Spleen (tissue), 11 donors: ENCODE measurements around the gene MFN2. TPM values are rescaled to one million over a fixed set of nuclear protein-coding genes. Genes with fewer than 3 reads are reported as not detected.

ENCODE experiments used
- DNase-seq: peaks from one replicate; pipeline ENCODE4 v3.0.0-alpha.2; 2020
- H3K27ac ChIP-seq, 8 donors: fragments of 200-600 bp; sonication (generic) in 7 of 8; 1 replicate in 4 of 8; 2 replicates in 4 of 8; pipeline versions ENCODE4 v1.5.0 to v1.8.0; 2016 to 2021; ENCODE audit warnings: inconsistent platforms in 4 of 8, mild to moderate bottlenecking in 4 of 8, moderate library complexity in 1 of 8
- H3K27me3 ChIP-seq, 7 donors: fragments of 200-600 bp; sonication (generic) in 6 of 7; replicated peaks in 1 of 7; 1 replicate in 4 of 7; 2 replicates in 3 of 7; pipeline versions ENCODE4 v1.5.0 to v1.8.0; 2016 to 2021; ENCODE audit warnings: inconsistent platforms in 3 of 7, mild to moderate bottlenecking in 1 of 7
- H3K36me3 ChIP-seq, 6 donors: fragments of 200-600 bp; sonication (generic) in 5 of 6; 1 replicate in 4 of 6; 2 replicates in 2 of 6; pipeline versions ENCODE4 v1.5.0 to v1.8.0; 2016 to 2021; ENCODE audit warnings: inconsistent platforms in 2 of 6
- H3K4me1 ChIP-seq, 6 donors: fragments of 200-600 bp; sonication (generic) in 5 of 6; 1 replicate in 3 of 6; 2 replicates in 3 of 6; pipeline versions ENCODE4 v1.5.0 to v1.8.0; 2016 to 2021; ENCODE audit warnings: inconsistent platforms in 3 of 6
- H3K4me3 ChIP-seq, 8 donors: fragments of 200-600 bp; sonication (generic) in 7 of 8; 1 replicate in 4 of 8; 2 replicates in 4 of 8; pipeline versions ENCODE4 v1.5.0 to v1.8.0; 2016 to 2021; ENCODE audit warnings: inconsistent platforms in 4 of 8, mild to moderate bottlenecking in 4 of 8, moderate library complexity in 2 of 8
- H3K9me3 ChIP-seq, 8 donors: fragments of 200-600 bp; sonication (generic) in 7 of 8; 1 replicate in 4 of 8; 2 replicates in 4 of 8; pipeline versions ENCODE4 v1.5.0 to v1.8.0; 2016 to 2021; ENCODE audit warnings: inconsistent platforms in 4 of 8
- POLR2A ChIP-seq, 3 donors: fragments of 450-650 bp; IDR thresholded peaks; one replicate each; pipeline ENCODE4 v1.5.1; 2017; ENCODE audit warnings: antibody characterized with exemption in 3 of 3, mild to moderate bottlenecking in 1 of 3
- POLR2AphosphoS5 ChIP-seq, 3 donors: sonication (generic); formaldehyde crosslinking; IDR thresholded peaks; one replicate each; pipeline ENCODE4 v1.5.1; 2017; ENCODE audit warnings: antibody characterized with exemption in 3 of 3
- WGBS, 5 donors: extraction: QIAGEN DNeasy Blood & Tissue Kit in 3 of 5; methylation state at CpG; one replicate each; pipeline versions ENCODE4 v1.1.5 to v1.1.7; 2013 to 2018; 5-methylcytosine and 5-hydroxymethylcytosine counted together
- intact Hi-C: fragments of 100-400 bp; cut with DNase I; formaldehyde crosslinking; loops from one replicate; pipeline ENCODE4 v1.15.0; 2023; ENCODE audit warnings: low total_unique reads
- polyA plus RNA-seq, 3 donors: library from polyadenylated mRNA; stranded (reverse); fragments of 200-250 nt; gene quantifications; one replicate each; pipeline ENCODE4 v1.2.1, GENCODE V29; 2013
- total RNA-seq, 7 donors: library from RNA; depleted of rRNA in 3 of 7; stranded (reverse); fragments of >200 nt in 3 of 7; fragmentation: NEBNext Ultra II Directional in 4 of 7; extraction: Animal tissue kit (Norgen Biotek cat#: 25700) in 4 of 7; gene quantifications; one replicate each; pipeline versions ENCODE4 v1.1.0 to v1.2.1, GENCODE V29; 2016 to 2021
- TF ChIP-seq, protein P1 (sequence below), 11 experiments: fragments of 200-600 bp in 7 of 11; fragments of 450-650 bp in 4 of 11; sonication (generic) in 4 of 11; IDR thresholded peaks in 8 of 11; conservative IDR thresholded peaks in 3 of 11; 1 replicate in 7 of 11; 2 replicates in 4 of 11; pipeline versions ENCODE4 v1.4.0 to v1.8.0; 2016 to 2021; ENCODE audit warnings: antibody characterized with exemption in 11 of 11, inconsistent platforms in 4 of 11, mild to moderate bottlenecking in 1 of 11
- donor health status: healthy with polysubstance abuse.
- donor health status: DM: no; HTN: no; CAD: no; lungs with moderate emphysema.
- donor health status: DM: no; HTN: no; CAD: no.
- donor health status: Bipolar disorder and iron deficiency.
- donor health status: healthy.
- donor health status: DM: no; HTN: no; CAD: no.
- donor health status: DM: yes; HTN: yes; CAD: no.

MFN2 gene
- total and polyA plus RNA-seq, 10 donors = 14.8 to 69.6 (median 60.5) TPM

DNA sequence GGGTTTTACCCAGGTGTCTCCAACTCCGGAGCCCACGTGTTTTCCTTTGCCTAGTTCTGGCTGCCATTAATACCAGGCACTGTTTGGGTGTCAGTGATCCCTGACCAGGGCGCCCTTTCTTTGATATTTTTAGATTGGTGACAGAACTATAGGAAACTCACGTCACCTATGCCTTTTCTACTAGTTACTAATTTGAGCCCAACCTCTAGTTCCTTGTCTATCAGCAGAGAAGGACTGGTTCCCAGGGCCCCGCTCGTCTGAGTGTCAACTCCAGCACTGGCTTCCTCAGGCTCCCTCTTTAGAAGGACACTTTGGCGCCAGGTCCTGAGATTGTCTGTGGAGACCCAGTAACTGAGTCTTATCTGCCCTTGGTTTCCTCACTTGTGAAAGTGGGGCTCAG is 9.4 kb downstream of the MFN2 start:
- Histone ChIP-seq H3K4me1 (peaks cover 0 to 31% (median 12%) of the 10 kb centered on the region in 6 donors), H3K27ac (no peak overlapping the region), H3K9me3 (no peaks in the 10 kb centered on the region), H3K4me3 (no peak overlapping the region), H3K27me3 (no peaks in the 10 kb centered on the region), H3K36me3 (peaks cover 7 to 99% (median 65%) of the 10 kb centered on the region in 6 donors)
- TF ChIP-seq POLR2AphosphoS5 (IDR thresholded peaks at IDR 0.05) (no peak), POLR2A (IDR thresholded peaks at IDR 0.05) (no peak)
- TF ChIP-seq, protein P1, sequence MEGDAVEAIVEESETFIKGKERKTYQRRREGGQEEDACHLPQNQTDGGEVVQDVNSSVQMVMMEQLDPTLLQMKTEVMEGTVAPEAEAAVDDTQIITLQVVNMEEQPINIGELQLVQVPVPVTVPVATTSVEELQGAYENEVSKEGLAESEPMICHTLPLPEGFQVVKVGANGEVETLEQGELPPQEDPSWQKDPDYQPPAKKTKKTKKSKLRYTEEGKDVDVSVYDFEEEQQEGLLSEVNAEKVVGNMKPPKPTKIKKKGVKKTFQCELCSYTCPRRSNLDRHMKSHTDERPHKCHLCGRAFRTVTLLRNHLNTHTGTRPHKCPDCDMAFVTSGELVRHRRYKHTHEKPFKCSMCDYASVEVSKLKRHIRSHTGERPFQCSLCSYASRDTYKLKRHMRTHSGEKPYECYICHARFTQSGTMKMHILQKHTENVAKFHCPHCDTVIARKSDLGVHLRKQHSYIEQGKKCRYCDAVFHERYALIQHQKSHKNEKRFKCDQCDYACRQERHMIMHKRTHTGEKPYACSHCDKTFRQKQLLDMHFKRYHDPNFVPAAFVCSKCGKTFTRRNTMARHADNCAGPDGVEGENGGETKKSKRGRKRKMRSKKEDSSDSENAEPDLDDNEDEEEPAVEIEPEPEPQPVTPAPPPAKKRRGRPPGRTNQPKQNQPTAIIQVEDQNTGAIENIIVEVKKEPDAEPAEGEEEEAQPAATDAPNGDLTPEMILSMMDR (IDR thresholded peaks at IDR 0.05 in 8 of 11, conservative IDR thresholded peaks at IDR 0.05 in 3 of 11) = no peak
- intact Hi-C loops = no loop called here
- 83 to 96% (median 92%) methylated on average over 7 of the region's 7 CpGs for whole genome bisulfite sequencing, 5 donors
- DNase-seq = no peak

DNA sequence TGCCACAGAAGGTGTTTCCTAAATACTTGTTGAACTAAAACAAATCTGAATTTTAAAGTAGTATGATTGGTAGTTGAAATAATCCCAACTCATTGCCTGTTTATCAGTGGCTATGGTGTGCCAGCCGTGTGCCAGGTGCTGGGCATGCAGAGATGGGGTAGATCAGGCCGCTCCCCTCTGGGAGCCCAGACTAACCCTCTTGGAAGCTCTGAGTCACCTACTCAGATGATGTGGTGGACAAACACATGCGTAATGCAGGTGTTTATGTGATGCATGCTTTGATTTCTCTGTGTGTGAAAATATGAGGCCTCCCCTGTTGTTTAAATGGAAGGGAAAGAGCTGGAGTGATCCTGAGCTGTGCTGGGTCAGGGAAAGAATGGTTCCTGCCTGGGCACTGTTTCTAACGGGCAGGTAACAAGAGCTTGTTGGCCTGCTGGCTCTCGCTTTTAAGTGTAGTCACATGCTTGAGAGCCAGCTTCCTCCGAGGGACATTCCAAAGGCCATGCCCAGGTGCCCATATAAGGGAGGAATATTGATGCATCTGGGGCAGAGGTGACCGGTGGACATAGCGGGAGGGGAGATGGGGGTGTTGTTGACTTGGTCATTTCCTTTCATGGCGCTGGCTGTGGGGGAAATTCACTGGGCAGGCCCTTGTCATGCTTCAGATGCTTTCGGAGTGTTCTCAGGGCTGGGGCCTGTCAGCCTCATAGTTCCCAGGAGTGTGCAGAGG is 10.2 kb downstream of the MFN2 start:
- H3K36me3 ChIP-seq = peaks cover 7 to 99% (median 70%) of the 10 kb centered on the region in 6 donors
- DNase-seq = no peak
- 76 to 94% (median 88%) methylated on average over 10 of the region's 10 CpGs for WGBS, 5 donors
- H3K27me3 ChIP-seq = no peaks in the 10 kb centered on the region
- intact Hi-C loops = no loop called here
- TF ChIP-seq POLR2AphosphoS5 (IDR thresholded peaks at IDR 0.05) (no peak), POLR2A (IDR thresholded peaks at IDR 0.05) (no peak)
- TF ChIP-seq, protein P1 (IDR thresholded peaks at IDR 0.05 in 8 of 11, conservative IDR thresholded peaks at IDR 0.05 in 3 of 11) = no peak
- H3K4me3 ChIP-seq = no peak overlapping the region
- H3K9me3 ChIP-seq = no peaks in the 10 kb centered on the region
- no peak overlapping the region for H3K27ac ChIP-seq
- H3K4me1 ChIP-seq = peaks cover 0 to 23% (median 8%) of the 10 kb centered on the region in 6 donors

DNA sequence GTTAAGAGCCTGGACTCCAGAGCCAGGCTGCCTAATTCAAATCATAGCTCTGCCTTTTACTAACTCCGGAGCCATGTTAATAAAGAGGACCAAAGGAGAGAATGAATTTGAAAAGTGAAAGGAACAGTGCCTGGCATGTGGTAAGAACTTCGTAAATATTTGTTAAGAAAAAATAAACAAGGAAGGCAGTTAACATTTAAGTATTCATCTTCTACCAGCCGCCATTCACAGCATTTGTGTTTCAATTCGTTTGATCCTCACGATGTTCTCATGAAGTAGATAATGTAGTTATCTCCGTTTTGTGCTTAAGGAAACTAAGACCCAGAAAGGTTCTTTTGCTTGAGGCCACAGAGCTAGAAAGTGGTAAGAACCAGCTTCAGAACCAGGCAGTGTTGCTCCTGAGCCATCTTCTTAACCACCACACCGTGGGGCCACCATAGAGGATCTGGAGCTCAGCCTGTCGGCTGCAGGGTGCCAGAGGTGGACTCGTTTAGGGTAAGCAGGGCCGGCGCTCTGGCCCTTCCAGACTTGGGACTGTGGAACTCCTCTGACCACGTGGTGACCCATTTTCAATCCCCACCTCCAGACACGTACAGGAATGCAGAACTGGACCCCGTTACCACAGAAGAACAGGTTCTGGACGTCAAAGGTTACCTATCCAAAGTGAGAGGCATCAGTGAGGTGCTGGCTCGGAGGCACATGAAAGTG is 11.9 kb downstream of the MFN2 start:
- peaks cover 0 to 7% (median 0%) of the 10 kb centered on the region in 6 donors for H3K4me1 ChIP-seq
- no peak overlapping the region for H3K27ac ChIP-seq
- H3K36me3 ChIP-seq = peaks cover 8 to 100% (median 79%) of the 10 kb centered on the region in 6 donors
- intact Hi-C loops = no loop called here
- H3K27me3 ChIP-seq = no peaks in the 10 kb centered on the region
- no peak for DNase-seq
- no peak for TF ChIP-seq POLR2A (IDR thresholded peaks at IDR 0.05)
- TF ChIP-seq, protein P1 (IDR thresholded peaks at IDR 0.05 in 8 of 11, conservative IDR thresholded peaks at IDR 0.05 in 3 of 11) = no peak
- no peak for TF ChIP-seq POLR2AphosphoS5 (IDR thresholded peaks at IDR 0.05)
- WGBS, 5 donors = 87 to 93% (median 91%) methylated on average over 16 of the region's 16 CpGs
- H3K9me3 ChIP-seq = no peaks in the 10 kb centered on the region
- H3K4me3 ChIP-seq = no peak overlapping the region
